Fibroblast of lung (primary cell): ENCODE results near the gene EFCAB7. TPM values are rescaled to one million over a fixed set of nuclear protein-coding genes. Genes with fewer than 3 reads are reported as not detected.

Experiments
- DNase-seq, 2 donors: peaks; one replicate each; pipeline versions ENCODE4 v3.0.0 to v3.0.0-alpha.2; 2010; ENCODE audit warnings: low read depth in 2 of 2
- H2AFZ ChIP-seq: 2 replicates; pipeline ENCODE4 v1.5.1; 2012; ENCODE audit warnings: low read length, control low read depth, inconsistent platforms
- H3K27ac ChIP-seq: 2 replicates; pipeline ENCODE4 v1.5.1; 2011; ENCODE audit warnings: low read length, control low read depth; ENCODE audit not compliant: insufficient read depth
- H3K27me3 ChIP-seq: 2 replicates; pipeline ENCODE4 v1.5.1; 2011; ENCODE audit warnings: mild to moderate bottlenecking, low read length; ENCODE audit not compliant: control insufficient read depth, insufficient read depth
- H3K36me3 ChIP-seq: 2 replicates; pipeline ENCODE4 v1.5.1; 2011; ENCODE audit warnings: low read length; ENCODE audit not compliant: control insufficient read depth, insufficient read depth
- H3K4me1 ChIP-seq: 2 replicates; pipeline ENCODE4 v1.5.1; 2011; ENCODE audit warnings: low read length; ENCODE audit not compliant: control insufficient read depth, insufficient read depth; ENCODE audit errors: extremely low read depth
- H3K4me2 ChIP-seq: 2 replicates; pipeline ENCODE4 v1.5.1; 2011; ENCODE audit warnings: low read length, control low read depth; ENCODE audit not compliant: insufficient read depth; ENCODE audit errors: extremely low read depth
- H3K4me3 ChIP-seq, 4 experiments: fragments of 200-600 bp in 1 of 4; sonication (generic) in 1 of 4; replicated peaks in 1 of 4; 2 replicates each; pipeline ENCODE4 v1.5.1; 2011 to 2016; ENCODE audit warnings: low read length in 4 of 4, low read depth in 3 of 4, mild to moderate bottlenecking in 3 of 4, control low read depth in 2 of 4, inconsistent platforms in 1 of 4, mixed read lengths in 1 of 4; ENCODE audit not compliant: insufficient read depth in 1 of 4; ENCODE audit errors: control extremely low read depth in 1 of 4
- H3K79me2 ChIP-seq: 2 replicates; pipeline ENCODE4 v1.5.1; 2012; ENCODE audit warnings: mild to moderate bottlenecking, low read length, inconsistent platforms; ENCODE audit not compliant: control insufficient read depth, insufficient read depth
- H3K9ac ChIP-seq: 2 replicates; pipeline ENCODE4 v1.5.1; 2011; ENCODE audit warnings: mild to moderate bottlenecking, low read length, control low read depth; ENCODE audit not compliant: insufficient read depth
- H3K9me3 ChIP-seq: 2 replicates; pipeline ENCODE4 v1.5.1; 2012; ENCODE audit warnings: low read depth, low read length; ENCODE audit not compliant: control insufficient read depth, insufficient read depth
- H4K20me1 ChIP-seq: 2 replicates; pipeline ENCODE4 v1.5.1; 2011; ENCODE audit warnings: low read length; ENCODE audit not compliant: control insufficient read depth, insufficient read depth; ENCODE audit errors: extremely low read depth
- CTCF ChIP-seq, 2 donors: IDR thresholded peaks in 1 of 2; conservative IDR thresholded peaks in 1 of 2; 1 replicate in 1 of 2; 2 replicates in 1 of 2; pipeline ENCODE4 v1.5.1; 2011 to 2012; ENCODE audit warnings: low read length in 2 of 2, control low read depth in 1 of 2, inconsistent platforms in 1 of 2, low read depth in 1 of 2, mild to moderate bottlenecking in 1 of 2
- EZH2 ChIP-seq: IDR thresholded peaks from 2 replicates; pipeline ENCODE4 v1.5.1; 2012; ENCODE audit warnings: low read length, control low read depth, mild to moderate bottlenecking; ENCODE audit errors: missing control alignments
- polyA plus RNA-seq, 2 donors: library from polyadenylated mRNA; depleted of rRNA in 1 of 2; stranded (reverse) in 1 of 2; unstranded in 1 of 2; fragments of >200 nt; gene quantifications; 2 replicates each; pipeline ENCODE4 v1.2.1, GENCODE V29; 2011 to 2012; ENCODE audit warnings: missing spikeins in 1 of 2
- total RNA-seq: library from RNA; depleted of rRNA; stranded (reverse); fragments of >200 nt; gene quantifications from 2 replicates; pipeline ENCODE4 v1.2.1, GENCODE V29; 2014

EFCAB7 gene
- total and polyA plus RNA-seq, 2 donors (not counting 1 experiment from before 2014, with no cell fraction given), result 4.3 to 9.1 TPM

- no peak overlapping the region for H3K9ac ChIP-seq
- no peak overlapping the region for H2AFZ ChIP-seq
- H3K4me2 ChIP-seq, result no peak overlapping the region
- no peaks in the 10 kb centered on the region for H4K20me1 ChIP-seq
- DNase-seq, result no peak
- no peaks in the 10 kb centered on the region for H3K79me2 ChIP-seq
- no peaks in the 10 kb centered on the region for H3K27me3 ChIP-seq
- H3K36me3 ChIP-seq, result no peaks in the 10 kb centered on the region
- H3K27ac ChIP-seq, result no peak overlapping the region
- TF ChIP-seq EZH2, result no peak
- TF ChIP-seq CTCF (conservative IDR thresholded peaks at IDR 0.05 in 1 of 2, IDR thresholded peaks at IDR 0.05 in 1 of 2; ENCODE audit: low read depth in 1 of 2, low read length in 2 of 2), result no peak
- H3K9me3 ChIP-seq, result no peaks in the 10 kb centered on the region
- H3K4me3 ChIP-seq, result no peak overlapping the region
- no peaks in the 10 kb centered on the region for H3K4me1 ChIP-seq
Observed at GRCh38 chr1:63498106-63498505, 25.2 kb upstream of the EFCAB7 start.

- Histone ChIP-seq H3K9me3 (no peaks in the 10 kb centered on the region), H3K27me3 (no peaks in the 10 kb centered on the region), H3K36me3 (no peaks in the 10 kb centered on the region), H4K20me1 (no peaks in the 10 kb centered on the region), H2AFZ (no peak overlapping the region), H3K27ac (no peak overlapping the region), H3K4me2 (no peak overlapping the region), H3K4me1 (no peaks in the 10 kb centered on the region), H3K4me3 (no peak overlapping the region), H3K79me2 (no peaks in the 10 kb centered on the region), H3K9ac (no peak overlapping the region)
- DNase-seq, result no peak
- TF ChIP-seq EZH2 (no peak), CTCF (conservative IDR thresholded peaks at IDR 0.05 in 1 of 2, IDR thresholded peaks at IDR 0.05 in 1 of 2; ENCODE audit: low read depth in 1 of 2, low read length in 2 of 2) (no peak)
Observed at GRCh38 chr1:63501256-63501655, 22.1 kb upstream of the EFCAB7 start.

- H3K27me3 ChIP-seq, result no peaks in the 10 kb centered on the region
- H3K9me3 ChIP-seq, result no peaks in the 10 kb centered on the region
- no peaks in the 10 kb centered on the region for H4K20me1 ChIP-seq
- H3K36me3 ChIP-seq, result no peaks in the 10 kb centered on the region
- no peak overlapping the region for H3K4me2 ChIP-seq
- no peaks in the 10 kb centered on the region for H3K4me1 ChIP-seq
- H3K9ac ChIP-seq, result no peak overlapping the region
- no peak for DNase-seq
- TF ChIP-seq EZH2, result no peak
- TF ChIP-seq CTCF (conservative IDR thresholded peaks at IDR 0.05 in 1 of 2, IDR thresholded peaks at IDR 0.05 in 1 of 2; ENCODE audit: low read depth in 1 of 2, low read length in 2 of 2), result no peak
- no peaks in the 10 kb centered on the region for H3K79me2 ChIP-seq
- no peak overlapping the region for H2AFZ ChIP-seq
- H3K27ac ChIP-seq, result no peak overlapping the region
- H3K4me3 ChIP-seq, result no peak overlapping the region
Observed at GRCh38 chr1:63506782-63507181, 16.5 kb upstream of the EFCAB7 start.
